HG03097 (cell line): ENCODE measurements around the gene TTYH1.
"Not testable (repeated sequence)": the region's sequence is repeated elsewhere in the genome, so short reads cannot be mapped to it uniquely, and the experiment has no call there.

Source experiments
- ATAC-seq: cut with Tn5 transposase; IDR thresholded peaks from one replicate; pipeline ENCODE4 v1.9.1; 2021; ENCODE audit not compliant: unreplicated experiment, low FRiP score

TTYH1 gene

DNA sequence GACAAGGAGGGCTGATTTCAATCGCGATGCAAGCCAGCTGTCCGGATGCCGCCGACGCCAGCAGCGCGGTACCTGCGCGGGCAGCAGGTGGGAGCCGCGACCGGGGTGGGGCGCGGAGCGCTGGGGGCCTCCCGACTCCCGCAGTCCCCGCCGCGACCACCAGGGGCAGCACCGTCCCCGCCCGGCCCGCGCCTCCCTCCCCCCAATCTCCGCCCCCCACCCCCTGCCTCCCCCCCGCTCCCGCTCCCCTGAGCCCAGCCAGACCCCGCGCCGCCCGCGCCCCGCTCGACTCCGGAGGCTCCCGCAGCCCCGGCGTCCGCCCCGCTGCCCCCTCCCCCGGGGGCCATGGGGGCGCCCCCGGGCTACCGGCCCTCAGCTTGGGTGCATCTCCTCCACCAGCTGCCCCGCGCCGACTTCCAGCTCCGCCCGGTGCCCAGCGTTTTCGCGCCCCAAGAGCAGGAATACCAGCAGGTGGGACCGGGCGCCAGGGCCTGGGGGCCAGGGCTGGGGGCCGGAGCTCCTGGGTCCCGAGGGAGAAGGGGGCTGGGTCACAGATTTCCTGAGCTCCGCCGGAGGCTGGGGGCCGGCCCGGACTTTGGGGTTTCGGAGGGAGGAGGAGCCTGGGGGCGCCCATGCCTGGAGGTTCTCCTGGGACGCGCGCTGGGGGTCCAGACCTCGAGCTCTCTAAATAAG lies at the start of gene TTYH1:
TTYH1 (plus strand) TSS at position 257 of the 693 bp plus-strand sequence; CDS start at position 346, 89 bp downstream.
- no peak for ATAC-seq

DNA sequence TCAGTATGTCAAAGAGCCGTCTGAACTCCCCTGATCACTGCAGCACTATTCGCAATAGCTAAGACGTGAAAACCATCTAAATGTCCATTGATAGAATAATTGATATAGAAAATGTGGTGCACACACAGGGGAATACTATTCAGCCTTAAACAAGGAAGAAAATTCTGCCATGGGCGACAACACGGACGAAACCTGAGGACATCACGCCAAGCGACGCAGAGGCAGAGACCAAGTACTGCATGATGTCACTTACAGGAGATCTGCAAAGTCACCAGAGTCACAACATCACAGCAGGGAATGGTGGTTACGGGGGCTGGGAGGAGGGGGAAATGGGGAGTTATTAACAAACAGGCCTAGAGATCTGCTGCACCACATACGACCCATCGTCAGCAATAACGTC lies 49.5 kb upstream of the TTYH1 start:
- ATAC-seq = not testable (repeated sequence)

DNA sequence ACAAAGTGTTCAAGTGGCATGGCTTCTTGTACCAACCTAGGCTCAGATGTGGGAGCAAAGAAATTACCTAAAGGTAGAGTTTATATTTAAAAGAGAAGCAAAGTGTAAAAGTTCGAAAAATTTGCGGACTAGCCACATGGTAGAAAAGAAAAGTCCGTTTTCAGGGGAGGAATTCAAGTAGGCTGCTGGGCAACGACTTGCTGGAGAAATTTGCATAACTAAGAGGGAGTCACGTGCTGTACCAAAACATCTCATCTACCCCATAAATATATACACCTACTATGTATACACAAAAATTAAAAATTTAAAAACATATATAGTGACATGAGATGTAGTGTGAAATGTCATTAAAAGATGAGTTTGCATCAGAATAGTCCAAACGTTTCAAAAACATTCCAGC lies 48.5 kb upstream of the TTYH1 start:
- no peak for ATAC-seq

DNA sequence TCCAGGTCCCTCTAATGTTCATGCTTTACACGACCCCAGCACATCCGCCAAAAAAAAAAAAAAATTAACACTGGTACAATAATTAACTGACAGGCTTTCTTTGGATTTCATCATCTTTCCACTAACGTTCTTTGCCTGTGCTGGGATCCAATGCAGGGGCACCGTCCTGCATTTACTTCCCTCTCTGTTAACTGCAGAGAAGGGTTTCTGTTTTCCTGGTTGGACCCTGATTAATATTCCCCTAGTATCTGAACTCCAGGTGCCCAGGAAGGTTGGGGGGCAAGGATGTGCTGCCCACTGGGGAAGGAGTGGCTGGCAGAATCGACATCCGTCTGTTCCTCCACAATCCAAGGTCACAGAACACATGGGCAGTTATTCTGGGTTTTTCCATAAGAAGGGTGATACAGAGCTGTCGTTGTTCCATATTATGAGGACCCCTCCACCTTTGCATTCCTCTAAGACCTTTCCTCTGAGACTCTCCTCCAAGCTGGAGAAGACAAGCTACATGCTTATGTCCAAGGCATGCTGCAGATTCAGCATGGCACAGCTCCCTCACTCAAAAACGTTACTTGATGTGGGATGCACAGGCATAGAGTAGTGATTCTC lies 46.1 kb upstream of the TTYH1 start:
- ATAC-seq = no peak

DNA sequence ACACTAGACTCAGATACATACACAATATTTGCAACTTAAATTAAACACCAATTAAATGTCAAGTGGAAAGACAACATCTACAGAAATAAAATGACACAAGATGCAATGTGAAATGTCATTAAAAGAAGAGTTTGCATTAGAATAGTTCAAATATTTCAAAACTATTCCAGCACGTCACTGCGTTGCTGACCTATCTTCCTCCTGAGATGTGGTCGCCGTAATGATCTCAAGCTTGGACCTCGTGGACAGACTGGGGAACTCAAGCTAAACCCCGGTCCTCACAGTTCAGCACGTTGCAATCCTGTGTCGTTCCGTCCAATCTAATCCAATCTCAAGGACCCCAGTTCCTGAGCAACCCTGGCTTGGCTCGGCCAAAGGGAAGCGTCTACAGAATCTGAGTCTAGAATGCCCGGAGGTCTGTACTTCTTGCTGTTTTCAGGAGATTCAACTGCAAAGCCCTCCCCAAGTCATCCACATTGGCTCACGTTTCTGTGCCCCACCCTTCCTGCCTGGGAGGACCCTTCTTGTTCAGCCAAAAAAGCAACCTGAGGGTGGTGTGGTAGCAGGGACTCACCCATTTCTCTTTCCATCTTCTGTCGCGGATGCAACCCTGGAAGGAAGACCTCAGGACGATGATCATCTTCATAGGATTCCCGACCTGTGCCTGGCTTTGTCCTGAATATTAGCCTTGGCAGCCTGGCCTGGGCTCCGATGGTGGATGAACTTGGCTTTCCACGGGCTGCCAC lies 45.4 kb upstream of the TTYH1 start:
- not testable (repeated sequence) for ATAC-seq

DNA sequence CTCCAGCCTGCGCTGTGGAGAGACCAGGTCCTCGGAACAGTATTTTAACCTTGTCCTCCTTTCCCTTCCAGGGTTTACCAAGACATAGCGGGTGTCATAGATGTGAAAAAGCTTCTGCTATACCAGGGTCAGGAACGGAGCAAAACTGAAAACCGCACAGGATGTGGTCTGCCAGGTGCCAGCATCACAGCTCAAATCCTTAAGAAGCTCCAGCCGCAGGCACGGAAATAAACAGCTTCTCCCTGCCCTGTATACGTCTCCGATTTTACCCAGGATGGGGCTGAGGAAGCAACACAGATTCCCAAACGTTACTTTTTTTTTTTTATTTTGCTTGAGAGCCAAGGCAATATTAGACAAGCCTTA lies 44.8 kb upstream of the TTYH1 start:
- not testable (repeated sequence) for ATAC-seq

DNA sequence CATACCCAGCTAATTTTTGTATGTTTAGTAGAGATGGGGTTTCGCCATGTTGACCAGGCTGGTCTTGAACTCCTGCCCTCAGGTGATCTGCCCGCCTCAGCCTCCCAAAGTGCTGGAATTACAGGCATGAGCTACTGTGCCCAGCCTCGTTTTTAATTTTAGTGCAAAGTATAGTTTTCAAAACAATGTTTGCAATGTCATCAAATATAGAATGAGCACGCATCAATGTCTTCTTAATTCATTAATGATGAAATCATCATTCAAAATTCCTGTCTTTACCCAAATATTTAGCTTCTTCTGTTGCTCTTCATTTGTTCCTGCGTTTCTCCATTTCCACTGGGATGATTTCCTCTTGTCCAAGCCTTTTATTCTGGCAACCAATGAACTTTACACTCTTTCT lies 43.8 kb upstream of the TTYH1 start:
- not testable (repeated sequence) for ATAC-seq

DNA sequence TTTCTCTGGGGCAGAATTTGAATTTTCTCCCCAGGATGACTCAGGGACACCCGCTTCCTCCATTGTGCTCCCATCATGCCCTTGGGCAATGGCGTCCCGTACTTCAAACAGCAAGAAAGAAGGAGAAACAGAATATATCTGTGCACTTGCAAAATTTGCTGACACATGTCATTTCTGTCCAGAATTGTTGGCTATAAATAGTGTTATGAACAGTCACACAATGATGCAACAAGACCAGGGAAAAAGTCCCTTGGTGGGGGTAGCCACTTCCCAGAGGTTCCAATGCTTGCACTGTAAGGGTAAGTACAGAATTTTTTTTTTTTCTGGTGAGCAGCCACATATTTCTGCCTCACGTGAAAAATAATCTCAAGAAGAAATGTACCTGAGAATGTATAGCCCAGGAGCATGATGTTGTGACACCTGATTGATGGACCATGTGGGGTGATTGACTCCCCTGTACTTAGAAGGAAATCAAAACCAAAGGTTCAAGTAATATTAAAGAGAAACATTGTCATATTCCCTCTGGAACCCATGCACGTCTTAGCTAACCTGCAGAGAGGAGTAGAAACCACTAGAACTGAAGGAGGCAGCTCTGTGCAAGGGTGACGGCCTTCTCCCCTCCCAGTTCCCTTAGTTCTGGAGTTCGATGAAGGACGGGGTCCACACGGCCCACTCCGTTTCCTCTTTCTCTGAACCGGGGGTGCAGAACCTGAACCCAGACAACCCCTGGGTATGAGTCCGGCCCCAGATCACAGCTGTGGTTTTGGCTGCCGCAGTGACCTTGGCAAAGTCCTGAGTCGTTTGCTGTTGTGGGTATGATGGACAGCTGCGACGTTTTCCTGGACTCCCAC lies 41.3 kb upstream of the TTYH1 start:
- ATAC-seq = no peak

DNA sequence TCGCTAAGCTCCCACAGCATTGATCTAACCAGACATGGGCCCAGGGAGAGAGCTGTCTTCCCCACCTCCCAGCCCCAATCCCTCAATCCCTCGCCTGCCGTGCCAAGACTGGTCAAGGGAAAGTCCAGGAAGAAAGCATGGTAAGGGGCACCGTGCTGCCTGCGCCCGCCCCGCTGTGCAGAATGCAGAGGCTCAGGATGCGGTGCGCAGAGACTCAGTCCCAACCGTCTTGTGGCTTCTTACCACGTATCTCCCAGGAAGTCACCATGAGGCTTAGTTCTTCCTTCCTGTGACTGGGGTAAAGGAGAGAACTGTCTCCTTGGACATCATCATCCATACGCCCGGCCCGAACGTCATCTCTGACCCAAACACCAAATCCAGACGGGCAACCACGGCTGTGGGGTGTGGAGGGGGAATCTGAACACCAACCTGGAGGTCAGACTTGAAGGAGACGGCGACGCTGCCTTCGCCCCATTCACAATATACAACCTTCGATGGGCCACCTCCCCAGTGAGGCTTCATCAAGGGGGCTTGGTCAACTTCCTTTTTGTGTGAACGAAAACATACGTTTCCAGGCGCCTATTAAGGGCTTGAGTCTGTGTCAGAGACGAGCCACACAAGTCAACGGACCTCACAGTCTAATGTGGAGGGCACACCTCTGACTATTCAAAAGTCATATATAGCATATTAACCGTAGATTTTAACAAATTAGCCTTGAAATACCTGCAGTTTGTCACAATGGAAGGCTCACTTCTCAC lies 39.9 kb upstream of the TTYH1 start:
- not testable (repeated sequence) for ATAC-seq

DNA sequence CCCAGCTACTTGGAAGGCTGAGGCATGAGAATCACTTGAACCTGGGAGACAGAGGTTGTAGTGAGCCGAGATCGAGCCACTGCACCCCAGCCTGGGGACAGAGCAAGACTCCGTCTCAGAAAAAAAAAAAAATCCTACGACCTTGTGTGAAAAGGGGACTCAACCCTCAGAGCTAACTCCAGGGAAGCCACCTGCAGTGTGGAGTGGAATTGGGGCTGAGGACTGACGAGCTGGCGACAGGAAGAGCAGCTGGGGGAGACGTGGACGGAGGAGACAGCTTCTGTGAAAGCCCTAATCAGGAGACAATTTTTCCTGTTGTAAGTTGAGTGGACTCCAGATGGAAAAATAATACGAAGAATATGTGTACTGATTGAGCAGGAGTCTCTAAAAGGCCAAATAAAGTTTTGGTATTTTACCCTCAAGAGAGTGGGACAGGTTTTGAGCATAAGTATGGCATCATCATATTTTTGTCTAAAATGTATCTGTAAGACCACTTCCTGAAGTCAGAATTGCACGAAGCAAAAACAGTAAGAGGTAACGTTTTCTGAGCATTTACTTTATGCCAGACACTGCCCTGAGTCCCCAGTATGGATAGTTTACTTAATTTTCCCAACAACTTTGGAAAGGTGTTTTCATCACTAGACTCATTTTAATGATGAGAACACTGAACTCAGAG lies 38.5 kb upstream of the TTYH1 start:
- no peak for ATAC-seq

DNA sequence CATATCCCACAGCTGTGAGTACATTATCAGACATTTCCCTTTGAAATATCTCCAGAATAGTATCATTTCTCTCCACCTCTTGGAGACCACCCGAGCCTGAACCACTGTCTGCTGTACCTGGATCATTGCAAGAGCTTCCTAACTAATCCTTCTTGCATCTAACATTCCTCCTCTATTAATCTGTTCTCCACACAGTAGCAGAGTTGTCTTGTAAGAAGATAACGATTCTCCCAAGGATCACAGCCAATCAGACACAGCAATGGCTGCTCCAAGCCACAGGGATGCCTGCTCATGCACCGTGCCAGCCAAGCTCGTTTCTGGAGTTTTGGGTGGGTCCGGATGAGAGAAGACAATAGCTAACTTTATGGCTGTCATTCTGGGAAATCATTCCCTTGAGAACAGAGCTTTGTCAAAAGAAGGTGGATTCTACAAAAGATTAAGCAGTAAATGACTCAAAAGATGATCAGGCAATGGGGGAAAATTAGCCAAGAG lies 36.0 kb upstream of the TTYH1 start:
- no peak for ATAC-seq

DNA sequence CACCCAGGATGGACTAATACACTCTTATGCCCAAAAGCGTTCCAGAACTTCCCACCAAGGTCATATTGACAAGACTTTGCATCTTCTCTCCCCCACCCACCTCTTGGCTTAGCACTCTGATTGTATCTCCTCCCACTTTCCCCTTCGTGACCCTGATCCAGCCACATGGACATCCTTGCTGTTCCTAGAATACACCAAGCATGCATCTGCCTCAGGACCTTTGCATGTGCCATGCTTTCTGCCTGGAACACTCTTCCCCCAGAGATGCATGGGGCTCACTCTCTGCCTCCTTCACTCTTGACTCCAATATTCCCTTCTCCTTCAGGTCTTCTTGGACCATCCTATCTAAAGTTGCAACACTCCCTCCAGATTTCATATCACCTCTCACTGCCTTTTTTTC lies 34.4 kb upstream of the TTYH1 start:
- ATAC-seq = no peak

DNA sequence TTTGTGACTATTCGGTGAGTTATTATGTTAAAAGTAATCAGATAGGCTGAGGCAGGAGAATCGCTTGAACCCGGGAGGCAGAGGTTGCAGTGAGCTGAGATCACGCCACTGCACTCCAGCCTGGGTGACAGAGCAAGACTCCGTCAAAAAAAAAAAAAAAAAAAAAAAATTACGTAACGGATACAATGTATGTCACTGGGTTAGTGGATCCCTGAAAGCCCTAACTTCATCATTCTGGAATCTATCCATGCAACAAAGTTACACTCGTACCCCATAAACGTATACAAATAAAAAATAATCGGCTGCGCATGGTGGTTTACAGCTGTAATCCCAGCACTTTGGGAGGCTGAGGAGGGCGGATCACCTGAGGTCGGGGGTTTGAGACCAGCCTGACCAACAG lies 33.2 kb upstream of the TTYH1 start:
- ATAC-seq = not testable (repeated sequence)

DNA sequence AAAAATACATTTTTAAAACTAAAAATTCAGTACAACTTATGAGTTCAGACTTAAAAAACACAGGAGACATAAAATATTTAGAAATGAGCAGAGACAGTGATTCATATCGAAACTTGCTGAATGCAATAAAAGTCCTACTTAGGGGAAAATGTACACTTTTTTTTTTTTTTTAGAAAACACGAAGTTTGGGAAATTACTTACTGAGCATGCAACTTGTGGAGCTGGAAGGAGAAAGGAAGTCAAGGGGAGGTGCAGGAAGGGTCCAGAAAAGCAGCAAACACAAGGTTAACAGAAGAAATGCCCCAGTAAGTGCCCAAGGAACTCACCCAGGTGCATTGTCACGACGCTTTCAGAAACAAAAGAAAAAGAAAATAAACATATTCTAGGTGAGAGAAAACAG lies 31.9 kb upstream of the TTYH1 start:
- no peak for ATAC-seq

DNA sequence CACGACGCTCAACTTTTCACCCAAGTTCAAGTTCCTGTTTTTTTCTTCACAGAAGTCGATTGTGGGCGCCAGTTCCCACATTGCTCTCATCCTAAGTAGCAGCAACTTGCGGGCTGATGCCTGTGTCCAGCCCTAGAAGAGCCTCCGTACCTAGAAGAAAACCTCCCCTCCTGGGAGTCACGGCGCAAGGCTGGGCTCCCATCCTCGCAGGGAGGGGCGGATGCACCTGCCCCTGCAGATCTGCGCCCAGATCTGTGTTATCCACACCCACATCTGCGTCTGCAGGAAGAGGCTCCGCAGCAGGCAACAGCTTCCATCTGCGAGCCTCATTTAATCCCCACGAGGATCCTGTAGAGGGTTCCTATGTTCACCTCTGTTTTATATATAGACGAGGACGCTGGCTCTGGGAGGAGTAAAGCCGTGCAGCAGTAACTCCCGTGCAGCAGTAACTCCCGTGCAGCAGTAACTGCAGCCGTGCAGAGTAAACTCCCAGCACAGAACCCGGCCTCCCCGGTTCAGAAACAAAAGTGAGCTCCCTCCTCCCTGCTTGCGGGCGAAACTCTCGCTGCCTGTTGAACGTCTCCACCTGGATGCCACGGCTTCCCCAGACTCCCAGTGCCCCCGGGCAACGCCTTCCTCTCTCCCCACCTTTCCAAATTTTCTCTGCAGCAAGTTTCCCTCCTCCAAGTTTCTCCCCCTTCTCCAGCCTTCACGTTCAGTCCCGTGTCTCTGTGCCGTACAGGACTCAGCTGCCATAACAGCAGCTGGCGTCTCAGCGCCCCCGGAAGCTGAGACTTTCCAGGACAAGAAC lies 27.1 kb upstream of the TTYH1 start:
- peak; percentile 66 for ATAC-seq

DNA sequence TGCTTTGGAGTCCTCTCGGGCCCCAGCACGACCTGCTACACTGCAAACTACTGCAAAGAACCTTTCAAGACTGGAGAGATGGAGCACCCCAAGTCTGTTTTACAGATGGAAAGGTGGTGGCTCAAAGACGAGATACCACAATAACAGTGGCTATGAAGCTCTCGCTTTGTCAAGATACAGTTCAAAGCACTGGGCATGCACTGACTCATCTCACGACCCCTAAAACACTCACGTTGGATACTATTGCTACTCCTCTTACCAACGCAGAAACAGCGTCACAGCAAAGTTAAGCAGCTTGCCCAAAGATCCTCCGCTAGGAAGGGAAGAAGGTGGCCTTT lies 26.5 kb upstream of the TTYH1 start:
- peak; percentile 18 for ATAC-seq

DNA sequence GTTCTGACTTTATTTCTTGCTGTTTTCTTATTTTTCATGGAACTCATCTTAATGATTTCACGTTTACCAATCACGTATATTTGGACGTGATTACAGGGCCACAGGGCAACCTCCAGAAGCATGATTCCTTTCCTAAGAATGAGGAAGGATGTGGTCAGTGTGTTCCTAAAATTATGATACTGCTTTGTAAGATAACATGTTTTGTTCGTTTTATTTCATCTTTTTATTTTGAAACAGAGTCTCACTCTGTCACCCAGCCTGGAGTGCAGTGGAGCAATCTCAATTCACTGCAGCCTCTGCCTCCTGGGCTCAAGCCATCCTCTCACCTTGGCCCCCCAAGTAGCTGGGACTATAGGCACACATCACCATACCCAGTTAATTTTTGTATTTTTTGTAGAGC lies 25.7 kb upstream of the TTYH1 start:
- ATAC-seq = no peak

DNA sequence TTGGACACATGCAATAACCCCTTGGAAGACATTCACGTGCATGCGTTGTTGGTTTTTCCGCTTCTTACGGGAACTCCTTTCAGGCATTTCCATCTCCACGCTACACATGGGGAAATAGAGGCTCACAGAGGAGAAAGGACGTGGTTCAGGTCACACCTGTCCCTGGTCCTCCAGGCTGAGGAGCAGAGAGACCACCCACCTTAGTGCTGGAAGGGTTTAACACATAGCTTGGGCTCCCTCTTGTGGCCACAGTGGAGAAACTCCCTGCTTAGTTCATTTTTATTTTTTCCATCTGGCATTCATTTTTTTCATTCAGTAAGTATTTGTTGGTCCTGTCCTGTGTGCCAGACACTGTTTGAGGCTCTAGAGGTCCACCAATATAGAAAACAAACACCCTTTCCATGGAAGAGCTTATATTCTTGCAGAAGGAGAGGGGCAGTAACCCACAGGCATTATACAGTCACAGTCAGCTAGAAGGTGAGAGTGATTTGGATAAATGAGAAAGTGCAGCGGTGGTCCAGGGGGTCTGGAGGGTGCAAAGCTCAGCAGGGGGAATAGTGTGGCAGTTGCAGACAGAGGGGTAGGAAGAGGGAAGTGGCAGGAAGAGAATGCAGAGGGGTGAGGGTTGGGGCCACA lies 24.2 kb upstream of the TTYH1 start:
- ATAC-seq = no peak
